ENCODE data around the gene GNRH2. TPM values are rescaled to one million over a fixed set of nuclear protein-coding genes. Genes with fewer than 3 reads are reported as not detected.
"Not testable (repeated sequence)": the region's sequence is repeated elsewhere in the genome, so short reads cannot be mapped to it uniquely, and the experiment has no call there.

The GNRH2 gene
- total RNA-seq, 1 experiment from 2014 or later = not detected

- no peaks in the 10 kb centered on the region for H3K36me3 ChIP-seq
- H3K4me3 ChIP-seq = no peak overlapping the region
- no peaks in the 10 kb centered on the region for H3K9me3 ChIP-seq
- DNase-seq = no peak
- H3K27me3 ChIP-seq = no peaks in the 10 kb centered on the region
Observed at GRCh38 chr20:3067139-3068014, 24.0 kb downstream of the GNRH2 start.

- H3K36me3 ChIP-seq = no peaks in the 10 kb centered on the region
- H3K9me3 ChIP-seq = no peaks in the 10 kb centered on the region
- DNase-seq = no peak
- no peak overlapping the region for H3K4me3 ChIP-seq
- no peaks in the 10 kb centered on the region for H3K27me3 ChIP-seq
Observed at GRCh38 chr20:3068075-3068474, 24.7 kb downstream of the GNRH2 start.

GRCh38 chr20:3068986-3069900, 25.8 kb downstream of the GNRH2 start:
- Histone ChIP-seq H3K9me3 (no peaks in the 10 kb centered on the region), H3K27me3 (no peaks in the 10 kb centered on the region), H3K4me3 (no peak overlapping the region), H3K36me3 (no peaks in the 10 kb centered on the region)
- peak; percentile 73 for DNase-seq

- Histone ChIP-seq H3K27me3 (no peaks in the 10 kb centered on the region), H3K9me3 (no peaks in the 10 kb centered on the region), H3K4me3 (no peak overlapping the region), H3K36me3 (no peaks in the 10 kb centered on the region)
- DNase-seq = no peak
Observed at GRCh38 chr20:3070725-3071124, 27.3 kb downstream of the GNRH2 start.

GRCh38 chr20:3071266-3071609, 27.8 kb downstream of the GNRH2 start:
- Histone ChIP-seq H3K27me3 (no peaks in the 10 kb centered on the region), H3K36me3 (no peaks in the 10 kb centered on the region), H3K9me3 (no peaks in the 10 kb centered on the region), H3K4me3 (no peak overlapping the region)
- DNase-seq = no peak

GRCh38 chr20:3071610-3072529, 28.4 kb downstream of the GNRH2 start, which contains the start of gene OXT:
TSS of gene OXT (plus strand) at chr20:3071620. CDS start at chr20:3071656, 36 bp downstream.
- no peaks in the 10 kb centered on the region for H3K9me3 ChIP-seq
- H3K27me3 ChIP-seq = no peaks in the 10 kb centered on the region
- no peak within 1 kb of the TSS for H3K4me3 ChIP-seq
- no peak for DNase-seq
- no peaks in the 10 kb centered on the region for H3K36me3 ChIP-seq

- Histone ChIP-seq H3K36me3 (no peaks in the 10 kb centered on the region), H3K27me3 (no peaks in the 10 kb centered on the region), H3K9me3 (no peaks in the 10 kb centered on the region), H3K4me3 (no peak overlapping the region)
- DNase-seq = no peak
Observed at GRCh38 chr20:3072530-3073250, 29.3 kb downstream of the GNRH2 start.

GRCh38 chr20:3073251-3073643, 29.8 kb downstream of the GNRH2 start:
- DNase-seq, H3K9me3 ChIP-seq, H3K36me3 ChIP-seq, H3K4me3 ChIP-seq, H3K27me3 ChIP-seq: not testable (repeated sequence)

- DNase-seq = no peak
- Histone ChIP-seq H3K36me3 (no peaks in the 10 kb centered on the region), H3K4me3 (no peak overlapping the region), H3K9me3 (no peaks in the 10 kb centered on the region), H3K27me3 (no peaks in the 10 kb centered on the region)
Observed at GRCh38 chr20:3074812-3075211, 31.4 kb downstream of the GNRH2 start.

- H3K4me3 ChIP-seq, H3K36me3 ChIP-seq, H3K27me3 ChIP-seq, DNase-seq, H3K9me3 ChIP-seq: not testable (repeated sequence)
Observed at GRCh38 chr20:3075315-3075714, 31.9 kb downstream of the GNRH2 start.

GRCh38 chr20:3077618-3078134, 34.3 kb downstream of the GNRH2 start:
- no peaks in the 10 kb centered on the region for H3K36me3 ChIP-seq
- no peaks in the 10 kb centered on the region for H3K9me3 ChIP-seq
- H3K4me3 ChIP-seq = no peak overlapping the region
- DNase-seq = no peak
- no peaks in the 10 kb centered on the region for H3K27me3 ChIP-seq

- Histone ChIP-seq H3K9me3 (no peaks in the 10 kb centered on the region), H3K36me3 (no peaks in the 10 kb centered on the region), H3K27me3 (no peaks in the 10 kb centered on the region), H3K4me3 (no peak overlapping the region)
- peak; percentile 90 for DNase-seq
Observed at GRCh38 chr20:3080939-3081388, 37.5 kb downstream of the GNRH2 start.

- Histone ChIP-seq H3K9me3 (no peaks in the 10 kb centered on the region), H3K4me3 (no peak overlapping the region), H3K36me3 (no peaks in the 10 kb centered on the region), H3K27me3 (no peaks in the 10 kb centered on the region)
- DNase-seq = no peak
Observed at GRCh38 chr20:3081641-3082040, 38.2 kb downstream of the GNRH2 start.

GRCh38 chr20:3082306-3082951, 39.0 kb downstream of the GNRH2 start:
- Histone ChIP-seq H3K4me3 (no peak overlapping the region), H3K27me3 (no peaks in the 10 kb centered on the region)
- DNase-seq = no peak

More at GRCh38 chr20:3082306-3082951, 39.0 kb downstream of the GNRH2 start:
- Histone ChIP-seq H3K9me3 (no peaks in the 10 kb centered on the region), H3K36me3 (no peaks in the 10 kb centered on the region)

Measured in MG63 (cell line).